Dedifferentiated amniotic fluid mesenchymal stem cell (primary cell): ENCODE results near the gene PKN1.
"Not testable (repeated sequence)": the region's sequence is repeated elsewhere in the genome, so short reads cannot be mapped to it uniquely, and the experiment has no call there.

ENCODE experiments used
- DNase-seq: peaks from one replicate; pipeline ENCODE4 v3.0.0-alpha.2; 2016; ENCODE audit errors: extremely low spot score

The PKN1 gene

DNA sequence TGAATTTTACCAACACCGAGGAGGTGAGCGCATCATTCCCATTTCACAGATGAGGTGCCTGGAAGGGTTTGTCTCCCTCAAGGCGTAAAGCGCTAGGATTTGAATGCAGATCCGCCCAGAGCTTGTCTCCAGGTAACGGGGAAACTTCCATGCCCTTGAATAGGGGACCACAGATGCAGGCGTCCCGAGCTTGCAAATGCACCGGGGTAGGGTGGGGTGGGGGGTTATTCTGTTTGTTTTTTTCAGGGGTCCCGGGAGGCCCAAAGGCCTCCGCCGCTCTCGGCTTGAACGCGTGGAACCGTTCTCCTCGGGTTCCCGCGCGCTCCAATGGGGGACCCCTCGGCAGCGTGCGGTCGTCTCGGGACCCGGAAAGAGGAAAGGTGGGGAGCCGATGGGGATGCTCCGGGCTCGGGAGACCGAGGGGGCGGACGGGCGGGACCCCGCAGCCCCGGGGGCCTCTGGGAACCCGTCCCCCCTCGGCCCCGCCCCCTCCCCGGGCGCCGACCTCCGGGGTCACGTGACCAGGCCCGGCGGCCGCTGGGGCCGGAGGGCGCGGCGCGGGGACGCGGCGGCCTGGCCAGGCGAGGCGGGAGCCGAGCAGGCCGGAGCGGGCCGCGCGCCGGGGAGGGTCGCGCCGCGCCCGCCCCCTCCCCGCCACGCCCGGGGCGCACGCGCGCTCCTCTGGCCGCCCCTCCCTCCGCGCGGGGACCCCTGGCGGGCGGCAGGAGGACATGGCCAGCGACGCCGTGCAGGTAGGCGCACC lies at the start of gene PKN1:
TSS of gene PKN1 (plus strand) at position 516 of the 763 bp plus-strand sequence. CDS start at position 732, 216 bp downstream.
- DNase-seq: no peak

DNA sequence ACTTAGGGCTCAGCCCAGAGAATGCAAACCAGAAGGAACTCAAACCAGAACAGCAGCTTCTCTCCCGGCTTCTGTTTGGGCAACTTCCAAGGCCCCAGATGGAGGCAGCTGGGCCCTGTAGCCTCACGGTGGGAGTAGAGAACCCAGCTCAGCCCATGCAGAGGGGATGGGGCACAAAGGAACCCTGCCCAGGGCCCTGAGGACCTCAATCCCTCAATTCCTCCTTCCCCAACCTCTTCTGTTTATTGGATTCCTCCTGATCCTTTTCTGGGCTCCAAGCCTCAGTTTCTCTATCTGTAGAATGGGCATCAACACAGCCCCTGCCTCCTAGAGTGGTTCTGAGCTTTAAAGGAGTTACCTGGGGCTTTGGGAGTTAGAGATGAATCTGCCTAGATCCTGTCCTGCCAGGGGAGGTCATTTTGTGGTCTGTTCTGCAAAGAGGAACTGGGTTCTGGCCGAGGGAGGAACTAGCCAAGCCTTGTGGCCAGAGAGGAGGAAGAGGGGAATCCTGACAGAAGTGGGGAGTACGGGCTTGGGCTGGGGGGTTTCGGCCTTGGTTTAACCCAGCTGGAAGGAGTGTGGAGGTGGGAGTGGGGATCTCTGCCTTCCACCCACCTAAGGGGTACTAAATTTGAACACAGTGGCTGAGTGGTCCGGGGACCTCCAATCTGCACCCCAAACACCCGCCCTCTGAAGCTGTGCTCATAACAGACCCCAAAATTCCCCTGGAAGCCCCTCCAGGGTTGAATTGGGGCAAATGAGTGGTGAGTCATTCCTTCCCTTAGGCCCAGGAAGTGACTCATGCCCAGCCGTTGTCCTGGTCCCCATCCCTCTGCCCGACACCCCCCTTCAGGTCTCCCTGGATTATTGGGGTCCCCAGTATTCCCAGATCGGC lies 49.2 kb upstream of the PKN1 start:
- DNase-seq: no peak

DNA sequence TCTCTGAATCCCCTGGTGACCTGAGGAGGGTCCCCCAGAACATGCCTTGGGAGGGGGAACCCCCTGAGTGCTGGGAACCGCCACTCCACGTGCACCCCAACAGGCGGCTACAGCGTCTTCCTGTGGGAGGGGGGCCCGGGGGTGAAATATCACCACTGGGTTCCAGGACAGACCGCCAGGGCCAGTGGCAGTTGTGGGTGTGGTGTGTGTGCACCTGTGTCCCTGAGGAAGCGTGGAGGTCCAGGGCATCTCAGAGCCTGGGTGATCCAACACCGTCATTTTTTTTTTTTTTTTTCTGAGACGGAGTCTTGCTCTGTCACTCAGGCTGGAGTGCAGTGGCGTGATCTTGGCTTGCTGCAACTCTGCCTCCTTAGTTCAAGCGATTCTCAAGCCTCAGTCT lies 47.6 kb upstream of the PKN1 start:
- DNase-seq: no peak

DNA sequence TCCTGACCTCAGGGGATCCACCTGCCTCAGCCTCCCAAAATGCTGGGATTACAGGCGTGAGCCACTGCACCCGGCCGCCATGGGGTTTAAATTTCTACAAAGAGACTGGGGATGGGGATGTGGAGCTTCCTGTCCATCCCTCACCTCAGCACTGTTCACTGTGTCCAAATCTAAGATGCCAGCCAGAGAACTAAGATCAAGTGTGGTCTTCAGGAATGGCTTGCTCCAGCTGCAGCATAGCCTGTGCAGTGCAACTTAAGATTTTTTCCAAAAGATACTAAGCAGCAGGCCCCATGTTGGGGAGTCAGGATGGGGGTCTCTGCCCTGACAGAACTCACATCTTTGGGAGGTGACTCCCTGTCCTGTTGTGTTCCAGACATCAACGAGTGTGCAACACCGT lies 42.6 kb upstream of the PKN1 start:
- DNase-seq: no peak

DNA sequence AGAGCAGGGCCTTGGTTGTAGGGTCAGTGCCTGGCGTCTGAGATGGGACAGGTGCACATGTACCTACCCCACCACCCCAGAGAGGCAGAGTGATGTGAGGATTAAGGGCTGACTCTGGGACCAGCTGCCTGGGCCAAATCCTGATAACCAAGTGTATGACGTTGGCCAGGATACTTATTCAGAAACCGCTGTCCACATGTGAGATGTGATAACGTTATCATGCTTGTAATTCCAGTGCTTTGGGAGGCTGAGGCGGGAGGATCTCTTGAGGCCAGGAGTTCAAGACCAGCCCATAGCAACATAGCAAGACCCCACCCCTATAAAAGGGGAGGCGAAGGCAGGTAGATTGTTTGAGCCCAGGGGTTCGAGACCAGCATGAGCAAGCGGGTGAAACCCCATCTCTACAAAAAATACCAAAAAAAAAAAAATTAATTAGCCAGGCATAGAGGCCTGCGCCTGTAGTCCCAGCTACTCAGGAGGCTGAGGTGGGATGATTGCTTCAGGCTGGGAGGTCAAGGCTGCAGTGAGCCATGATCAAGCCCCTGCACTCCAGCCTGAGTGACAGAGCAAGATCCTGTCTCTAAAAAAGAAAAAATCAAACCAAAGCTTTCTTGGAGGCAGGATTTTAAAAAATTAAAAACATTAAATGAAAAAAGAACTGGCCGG lies 41.8 kb upstream of the PKN1 start:
- DNase-seq: no peak

DNA sequence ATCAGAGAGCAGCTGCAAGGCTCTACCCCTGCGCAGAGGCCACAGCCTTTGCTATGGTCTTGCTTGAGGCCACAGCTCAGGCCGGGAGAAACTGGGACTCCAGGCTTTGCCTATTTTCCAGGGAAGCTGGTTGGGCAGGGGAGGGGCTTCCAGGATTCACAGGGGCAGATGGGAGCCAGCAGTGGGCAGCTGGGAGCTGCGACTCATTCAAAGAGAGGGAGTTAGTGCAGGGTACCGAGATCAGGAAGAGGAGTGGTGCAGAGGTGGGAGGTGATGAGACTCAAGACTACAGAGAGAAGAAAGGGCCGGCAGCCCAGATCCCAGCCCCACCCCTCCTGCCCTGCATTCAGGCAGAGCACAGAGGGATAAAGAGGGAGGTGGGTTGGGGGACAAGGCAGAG lies 39.8 kb upstream of the PKN1 start:
- no peak for DNase-seq

DNA sequence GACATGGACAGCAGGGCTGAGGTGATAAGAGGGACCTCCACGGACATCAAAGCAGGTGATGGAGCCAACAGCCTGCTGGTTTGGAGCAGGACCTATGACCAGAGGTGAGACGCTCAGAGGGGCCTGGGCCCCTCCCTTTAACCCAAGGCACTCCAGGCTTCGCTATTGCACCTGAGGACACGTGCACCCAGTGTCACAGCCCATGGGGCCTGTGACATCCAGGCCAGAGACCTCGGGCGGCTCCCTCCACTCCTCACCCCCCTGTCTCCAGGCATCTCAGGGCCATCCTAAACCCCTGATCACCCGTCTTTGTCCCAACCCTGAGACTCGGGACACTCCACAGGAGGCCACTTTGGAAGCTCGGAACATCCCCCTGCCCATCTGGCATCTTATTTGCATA lies 38.9 kb upstream of the PKN1 start:
- no peak for DNase-seq

DNA sequence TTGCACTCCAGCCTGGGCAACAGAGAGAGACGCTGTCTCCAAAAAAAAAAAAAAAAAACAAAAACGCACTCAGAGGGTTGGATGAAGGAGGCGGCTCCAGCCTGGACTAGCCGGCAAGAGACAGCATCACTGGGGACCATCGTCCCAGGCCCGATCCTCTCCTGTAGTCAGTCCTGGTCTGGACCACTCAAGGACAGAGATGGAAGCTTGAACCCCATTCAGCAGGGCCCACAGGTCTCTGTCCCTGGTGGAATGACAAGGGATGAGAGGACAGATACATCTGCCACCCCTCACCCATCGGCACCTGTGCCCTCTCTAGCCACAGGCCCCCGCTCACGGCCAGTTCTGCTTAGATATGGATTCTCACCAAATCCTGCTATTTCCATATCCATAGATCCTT lies 37.8 kb upstream of the PKN1 start:
- no peak for DNase-seq

DNA sequence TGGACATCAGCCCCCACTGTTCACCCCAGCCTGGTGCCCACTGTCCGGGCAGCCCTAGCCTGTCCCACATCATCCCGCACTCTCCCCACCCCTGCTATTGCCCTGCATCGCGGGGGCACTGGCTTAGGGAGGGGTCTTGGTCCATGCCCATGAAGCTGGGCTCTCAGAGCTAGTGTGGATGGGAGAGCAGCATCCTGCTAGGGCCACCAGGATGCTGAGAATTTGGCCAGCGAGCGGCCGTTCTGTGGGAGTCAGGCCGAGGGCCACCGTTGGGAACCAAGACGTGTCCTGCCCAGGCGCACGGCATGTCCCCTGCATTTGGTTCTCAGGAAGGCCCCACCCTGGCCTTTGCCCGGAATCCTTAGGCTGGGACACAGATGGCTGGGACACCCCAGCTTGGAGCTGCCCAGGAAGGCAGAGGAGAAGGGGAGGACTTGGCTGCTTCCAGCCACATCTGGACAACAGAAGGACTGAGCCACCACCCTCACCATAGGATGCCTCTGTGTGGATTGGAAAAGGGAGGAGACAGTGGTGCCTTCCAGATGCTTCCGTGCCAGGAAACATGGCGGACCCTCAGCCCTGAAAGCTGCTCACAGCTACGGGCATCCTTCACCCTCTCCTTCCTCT lies 37.3 kb upstream of the PKN1 start:
- DNase-seq: no peak

DNA sequence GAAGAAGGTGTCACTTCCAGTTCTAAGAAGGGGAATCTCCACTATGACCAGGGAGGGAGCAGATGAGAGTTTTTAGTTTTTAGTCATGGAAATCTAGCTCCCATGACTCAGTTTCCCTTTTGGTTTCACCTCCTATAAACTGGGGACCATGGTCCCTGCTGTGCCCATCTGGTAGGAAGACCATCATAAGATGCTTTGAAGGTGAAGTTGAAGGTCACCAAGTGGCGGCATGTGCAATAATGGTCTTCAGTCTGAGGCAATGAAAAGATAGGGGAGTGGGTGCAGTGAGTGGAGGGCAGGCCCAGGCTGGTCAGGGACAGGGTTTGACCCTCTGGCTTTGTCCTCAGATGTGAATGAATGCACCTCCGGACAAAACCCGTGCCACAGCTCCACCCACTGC lies 36.4 kb upstream of the PKN1 start:
- not testable (repeated sequence) for DNase-seq

DNA sequence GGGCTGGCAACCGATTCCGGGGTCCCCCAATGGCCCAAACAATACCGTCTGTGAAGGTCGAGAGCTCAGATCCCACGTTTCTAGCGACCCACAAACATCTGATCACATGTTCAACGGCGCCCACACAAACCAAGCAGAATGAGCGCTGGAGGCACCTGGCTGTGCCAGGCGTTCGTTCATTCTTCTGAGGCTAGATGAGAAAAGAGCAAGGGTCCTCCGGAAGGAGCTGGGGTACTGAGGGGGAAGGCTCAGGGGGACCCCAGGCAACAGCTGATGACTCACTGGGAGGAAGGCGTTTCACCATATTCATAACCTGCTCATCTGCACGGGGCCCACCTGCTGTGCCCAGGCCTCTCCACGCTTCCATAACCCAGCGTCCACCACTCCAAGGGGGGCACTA lies 35.9 kb upstream of the PKN1 start:
- not testable (repeated sequence) for DNase-seq

DNA sequence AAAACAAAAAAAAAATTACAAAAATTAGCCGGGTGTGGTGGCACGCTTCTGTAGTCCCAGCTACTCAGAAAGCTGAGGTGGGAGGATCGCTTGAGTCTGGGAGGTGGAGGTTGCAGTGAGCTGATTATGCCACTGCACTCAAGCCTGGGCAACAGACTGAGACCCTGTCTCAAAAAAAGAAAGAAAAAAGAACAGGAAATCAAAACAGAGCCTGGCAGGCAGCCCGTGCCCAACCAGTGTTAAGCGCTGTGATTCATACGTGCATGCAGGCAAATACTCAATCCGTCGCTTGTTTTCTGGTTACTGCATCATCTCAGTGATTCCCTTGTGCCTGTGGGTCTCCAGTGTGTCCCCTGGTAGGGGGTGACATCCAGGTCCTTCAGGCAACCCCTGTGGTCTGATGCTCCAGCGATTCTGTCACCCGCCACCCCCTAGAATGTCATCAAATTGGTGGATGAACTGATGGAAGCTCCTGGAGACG lies 32.1 kb upstream of the PKN1 start:
- no peak for DNase-seq

DNA sequence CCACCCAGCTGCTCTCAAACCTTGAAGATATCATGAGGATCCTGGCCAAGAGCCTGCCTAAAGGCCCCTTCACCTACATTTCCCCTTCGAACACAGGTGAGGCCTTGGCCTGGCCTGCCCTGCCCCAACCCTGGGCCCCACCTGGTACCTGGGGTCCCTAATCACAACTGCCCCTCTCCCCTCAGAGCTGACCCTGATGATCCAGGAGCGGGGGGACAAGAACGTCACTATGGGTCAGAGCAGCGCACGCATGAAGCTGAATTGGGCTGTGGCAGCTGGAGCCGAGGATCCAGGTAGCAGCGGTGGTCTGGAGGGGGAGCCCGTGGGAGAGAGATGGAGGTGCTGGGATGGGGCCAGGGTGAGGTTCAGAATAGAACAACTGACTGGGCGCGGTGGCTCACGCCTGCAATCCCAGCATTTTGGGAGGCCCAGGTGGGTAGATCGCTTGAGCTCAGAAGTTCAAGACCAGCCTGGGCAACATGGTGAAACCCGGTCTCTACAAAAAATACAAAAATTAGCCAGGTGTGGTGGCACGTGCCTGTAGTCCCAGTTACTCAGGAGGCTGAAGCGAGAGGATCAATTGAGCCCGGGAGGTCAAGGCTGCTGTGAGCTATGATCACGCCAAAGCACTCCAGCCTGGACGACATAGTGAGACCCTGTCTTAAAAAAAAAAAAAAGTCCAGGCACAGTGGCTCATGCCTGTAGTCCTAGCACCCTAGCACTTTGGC lies 31.5 kb upstream of the PKN1 start:
- DNase-seq: no peak

DNA sequence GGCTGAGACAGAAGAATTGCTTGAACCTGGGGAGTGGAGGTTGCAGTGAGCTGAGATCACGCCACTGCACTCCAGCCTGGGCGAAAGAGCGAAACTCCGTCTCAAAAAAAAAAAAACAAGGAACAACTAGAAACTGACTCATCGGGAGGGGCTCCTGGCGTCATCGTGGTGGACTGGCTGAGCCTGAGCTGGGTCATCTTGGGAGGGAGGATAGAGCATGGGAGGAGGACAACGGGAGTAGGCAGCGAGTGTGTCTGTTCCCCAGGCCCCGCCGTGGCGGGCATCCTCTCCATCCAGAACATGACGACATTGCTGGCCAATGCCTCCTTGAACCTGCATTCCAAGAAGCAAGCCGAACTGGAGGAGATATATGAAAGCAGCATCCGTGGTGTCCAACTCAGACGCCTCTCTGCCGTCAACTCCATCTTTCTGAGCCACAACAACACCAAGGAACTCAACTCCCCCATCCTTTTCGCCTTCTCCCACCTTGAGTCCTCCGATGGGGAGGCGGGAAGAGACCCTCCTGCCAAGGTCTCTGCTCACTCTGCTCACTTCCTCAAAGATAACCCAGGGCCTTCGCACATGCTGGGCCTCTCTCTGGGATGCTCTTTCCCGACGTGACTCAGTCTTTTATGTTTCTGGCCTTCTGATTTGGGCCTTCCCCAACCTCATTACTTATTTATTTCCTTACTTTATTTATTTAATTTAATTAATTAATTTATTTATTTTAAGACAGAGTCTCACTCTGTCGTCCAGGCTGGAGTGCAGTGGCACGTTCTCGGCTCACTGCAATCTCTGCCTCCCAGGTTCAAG lies 30.6 kb upstream of the PKN1 start:
- no peak for DNase-seq

DNA sequence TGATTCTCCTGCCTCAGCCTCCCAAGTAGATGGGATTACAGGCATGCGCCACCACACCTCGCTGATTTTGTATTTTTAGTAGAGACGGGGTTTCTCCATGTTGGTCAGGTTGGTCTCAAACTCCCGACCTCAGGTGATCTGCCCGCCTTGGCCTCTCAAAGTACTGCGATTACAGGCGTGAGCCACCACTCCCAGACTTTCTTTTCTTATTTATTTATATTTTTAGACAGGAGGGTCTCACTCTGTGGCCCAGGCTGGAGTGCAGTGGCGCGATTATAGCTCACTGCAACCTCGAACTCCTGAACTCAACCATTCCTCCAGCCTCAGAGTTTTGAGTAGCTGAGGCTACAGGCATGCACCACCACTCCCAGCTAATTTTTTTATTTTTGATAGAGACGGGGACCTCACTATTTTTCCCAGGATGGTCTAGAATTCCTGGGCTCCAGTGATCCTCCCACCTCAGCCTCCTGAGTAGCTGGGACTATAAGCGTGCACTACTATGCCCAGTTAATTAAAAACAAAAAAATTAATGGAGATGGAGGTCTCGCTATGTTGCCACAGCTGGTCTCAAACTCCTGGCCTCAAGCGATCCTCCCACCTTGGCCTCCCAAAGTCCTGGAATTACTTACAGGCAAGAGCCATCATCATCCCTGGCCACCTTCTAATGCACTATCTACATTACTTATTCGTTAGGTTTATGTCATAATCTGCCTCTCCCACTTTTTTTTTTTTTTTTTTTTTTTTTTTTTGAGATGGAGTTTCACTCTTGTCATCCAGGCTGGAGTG lies 29.8 kb upstream of the PKN1 start:
- not testable (repeated sequence) for DNase-seq

DNA sequence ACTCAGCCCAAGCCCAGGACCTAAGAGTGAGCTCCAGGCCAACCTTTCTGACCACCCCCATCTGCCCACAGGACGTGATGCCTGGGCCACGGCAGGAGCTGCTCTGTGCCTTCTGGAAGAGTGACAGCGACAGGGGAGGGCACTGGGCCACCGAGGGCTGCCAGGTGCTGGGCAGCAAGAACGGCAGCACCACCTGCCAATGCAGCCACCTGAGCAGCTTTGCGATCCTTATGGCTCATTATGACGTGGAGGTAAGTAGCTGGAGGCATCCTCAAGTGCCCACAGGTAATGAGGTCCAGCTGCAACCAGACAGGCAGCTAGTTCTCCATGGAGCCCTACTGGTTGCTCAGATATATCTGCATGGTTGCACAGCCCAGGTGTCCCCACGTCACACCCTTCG lies 28.8 kb upstream of the PKN1 start:
- DNase-seq: no peak

DNA sequence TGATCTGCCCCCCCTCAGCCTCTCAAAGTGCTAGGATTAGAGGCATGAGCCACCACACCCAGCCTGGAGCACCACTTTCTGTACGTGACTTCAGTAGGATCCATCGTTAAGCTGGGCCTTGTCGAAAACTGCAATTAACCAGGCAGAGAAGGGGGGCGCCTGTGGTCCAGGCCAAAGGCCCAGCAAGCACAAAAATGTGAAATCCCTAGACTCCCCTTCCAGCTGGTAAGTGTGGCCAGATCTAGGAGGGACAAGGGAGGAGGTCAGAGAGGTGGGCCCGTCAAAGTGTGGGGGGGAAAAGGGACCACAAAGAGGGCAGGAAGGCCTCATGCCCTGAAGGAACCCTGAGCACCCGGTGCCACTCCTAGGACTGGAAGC lies 27.7 kb upstream of the PKN1 start:
- DNase-seq: no peak

DNA sequence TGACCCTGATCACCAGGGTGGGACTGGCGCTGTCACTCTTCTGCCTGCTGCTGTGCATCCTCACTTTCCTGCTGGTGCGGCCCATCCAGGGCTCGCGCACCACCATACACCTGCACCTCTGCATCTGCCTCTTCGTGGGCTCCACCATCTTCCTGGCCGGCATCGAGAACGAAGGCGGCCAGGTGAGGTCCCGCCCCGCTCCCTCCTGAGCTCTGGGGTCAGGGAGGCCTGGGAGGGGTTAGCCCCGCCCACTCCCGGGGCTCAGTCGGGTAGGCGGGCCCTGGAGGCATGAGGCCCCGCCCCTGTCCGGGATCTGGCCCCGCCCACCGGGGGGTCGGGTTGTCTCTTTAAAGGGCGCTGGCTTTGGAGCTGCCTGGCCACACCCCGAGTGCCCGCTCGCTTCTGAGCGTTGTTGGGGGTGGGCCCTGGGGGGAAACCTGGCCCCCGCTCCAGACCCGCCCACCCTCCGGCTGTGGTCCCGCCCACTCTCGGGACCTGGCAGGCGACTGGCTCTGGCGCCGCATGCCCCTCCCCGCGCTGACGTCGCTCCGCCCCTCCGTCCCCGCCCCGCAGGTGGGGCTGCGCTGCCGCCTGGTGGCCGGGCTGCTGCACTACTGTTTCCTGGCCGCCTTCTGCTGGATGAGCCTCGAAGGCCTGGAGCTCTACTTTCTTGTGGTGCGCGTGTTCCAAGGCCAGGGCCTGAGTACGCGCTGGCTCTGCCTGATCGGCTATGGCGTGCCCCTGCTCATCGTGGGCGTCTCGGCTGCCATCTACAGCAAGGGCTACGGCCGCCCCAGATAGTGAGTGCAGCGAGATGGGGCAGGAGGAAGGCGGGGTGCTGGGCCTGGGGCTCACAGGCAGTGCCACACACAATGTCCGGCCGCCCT lies 27.1 kb upstream of the PKN1 start:
- peak; percentile 30 for DNase-seq
